H9 (cell line): Measurements from ENCODE around the gene SH2D1B. TPM values are rescaled to one million over a fixed set of nuclear protein-coding genes. Genes with fewer than 3 reads are reported as not detected.

Experiments used
- DNase-seq: peaks from one replicate; pipeline ENCODE4 v3.0.0-alpha.2; 2017
- H2AFZ ChIP-seq: one replicate; pipeline ENCODE4 v1.6.1; 2013; ENCODE audit warnings: mild to moderate bottlenecking, low read length, control low read depth, moderate library complexity
- H2AK5ac ChIP-seq: 2 replicates; pipeline ENCODE4 v1.6.1; 2013; ENCODE audit warnings: low read length, control low read depth, mixed read lengths; ENCODE audit not compliant: insufficient read length
- H2BK120ac ChIP-seq: one replicate; pipeline ENCODE4 v1.6.1; 2013; ENCODE audit warnings: low read depth, mild to moderate bottlenecking, low read length, control low read depth, inconsistent platforms; ENCODE audit not compliant: poor library complexity, severe bottlenecking
- H2BK12ac ChIP-seq: 2 replicates; pipeline ENCODE4 v1.6.1; 2013; ENCODE audit warnings: low read length, control low read depth, mixed read lengths, low read depth; ENCODE audit not compliant: insufficient read length
- H2BK15ac ChIP-seq: 2 replicates; pipeline ENCODE4 v1.6.1; 2013; ENCODE audit warnings: low read depth, low read length, control low read depth
- H2BK20ac ChIP-seq: one replicate; pipeline ENCODE4 v1.6.1; 2013; ENCODE audit warnings: low read depth, mild to moderate bottlenecking, low read length, control low read depth, inconsistent platforms; ENCODE audit not compliant: poor library complexity, severe bottlenecking
- H2BK5ac ChIP-seq: 2 replicates; pipeline ENCODE4 v1.6.1; 2013; ENCODE audit warnings: low read length, control low read depth, mixed read lengths; ENCODE audit not compliant: insufficient read length
- H3K14ac ChIP-seq: 2 replicates; pipeline ENCODE4 v1.6.1; 2013; ENCODE audit warnings: low read length, control low read depth; ENCODE audit not compliant: insufficient read depth
- H3K18ac ChIP-seq: 2 replicates; pipeline ENCODE4 v1.6.1; 2013; ENCODE audit warnings: low read depth, mild to moderate bottlenecking, mixed read lengths, low read length, control low read depth; ENCODE audit not compliant: insufficient read length
- H3K23ac ChIP-seq: 2 replicates; pipeline ENCODE4 v1.6.1; 2013; ENCODE audit warnings: low read length, control low read depth, mixed read lengths, low read depth; ENCODE audit not compliant: insufficient read length
- H3K23me2 ChIP-seq: 2 replicates; pipeline ENCODE4 v1.6.1; 2013; ENCODE audit warnings: low read depth, mild to moderate bottlenecking, mixed read lengths, low read length, control low read depth; ENCODE audit not compliant: insufficient read length, poor library complexity, severe bottlenecking
- H3K27ac ChIP-seq: 2 replicates; pipeline ENCODE4 v1.5.1; 2013; ENCODE audit warnings: low read length, control low read depth, mixed read lengths, low read depth; ENCODE audit not compliant: insufficient read length
- H3K27me3 ChIP-seq: 2 replicates; pipeline ENCODE4 v1.6.1; 2013; ENCODE audit warnings: low read length, control low read depth, inconsistent platforms; ENCODE audit not compliant: insufficient read depth
- H3K4ac ChIP-seq: 2 replicates; pipeline ENCODE4 v1.6.1; 2013; ENCODE audit warnings: low read depth, mild to moderate bottlenecking, control low read depth, inconsistent platforms, low read length, moderate library complexity
- H3K4me1 ChIP-seq: 2 replicates; pipeline ENCODE4 v1.6.1; 2013; ENCODE audit warnings: low read length, control low read depth, inconsistent platforms; ENCODE audit not compliant: insufficient read depth
- H3K4me2 ChIP-seq: 2 replicates; pipeline ENCODE4 v1.6.1; 2013; ENCODE audit warnings: low read length, control low read depth, mixed read lengths; ENCODE audit not compliant: insufficient read length, insufficient read depth
- H3K56ac ChIP-seq: 2 replicates; pipeline ENCODE4 v1.6.1; 2013; ENCODE audit warnings: low read depth, mild to moderate bottlenecking, mixed read lengths, low read length, control low read depth; ENCODE audit not compliant: insufficient read length
- H3K79me1 ChIP-seq: 2 replicates; pipeline ENCODE4 v1.6.1; 2013; ENCODE audit warnings: low read depth, mild to moderate bottlenecking, moderate library complexity, low read length, control low read depth, inconsistent platforms; ENCODE audit not compliant: insufficient read depth, poor library complexity, severe bottlenecking
- H3K79me2 ChIP-seq: 2 replicates; pipeline ENCODE4 v1.6.1; 2013; ENCODE audit warnings: low read length, control low read depth, inconsistent platforms; ENCODE audit not compliant: insufficient read depth
- H3K9ac ChIP-seq: 2 replicates; pipeline ENCODE4 v1.6.1; 2013; ENCODE audit warnings: low read length, control low read depth, mixed read lengths; ENCODE audit not compliant: insufficient read length; ENCODE audit errors: extremely low read depth
- H3K9me3 ChIP-seq: one replicate; pipeline ENCODE4 v1.6.1; 2013; ENCODE audit warnings: low read depth, low read length, inconsistent platforms; ENCODE audit not compliant: control insufficient read depth
- H3T11ph ChIP-seq: one replicate; pipeline ENCODE4 v1.6.1; 2013; ENCODE audit warnings: mild to moderate bottlenecking, low read length, control low read depth, inconsistent platforms
- H4K20me1 ChIP-seq: one replicate; pipeline ENCODE4 v1.6.1; 2013; ENCODE audit not compliant: control insufficient read depth, insufficient read length, insufficient read depth
- H4K5ac ChIP-seq: 2 replicates; pipeline ENCODE4 v1.6.1; 2013; ENCODE audit warnings: low read depth, mild to moderate bottlenecking, mixed read lengths, low read length, control low read depth; ENCODE audit not compliant: insufficient read length
- H4K8ac ChIP-seq: replicated peaks from 2 replicates; pipeline ENCODE4 v1.6.1; 2013; ENCODE audit warnings: low read length, control low read depth, mixed read lengths, low read depth; ENCODE audit not compliant: insufficient read length
- H4K91ac ChIP-seq: 2 replicates; pipeline ENCODE4 v1.6.1; 2013; ENCODE audit warnings: low read depth, mild to moderate bottlenecking, moderate library complexity, mixed read lengths, low read length, control low read depth; ENCODE audit not compliant: insufficient read length
- H3K27ac Mint-ChIP-seq, 3 experiments: 2 replicates in 2 of 3; 3 replicates in 1 of 3; pipeline ENCODE4 v1.8.0; 2020 to 2021; ENCODE audit warnings: mixed read lengths in 3 of 3, mild to moderate bottlenecking in 1 of 3, moderate library complexity in 1 of 3
- H3K27me3 Mint-ChIP-seq: 2 replicates; pipeline ENCODE4 v1.8.0; 2021; ENCODE audit warnings: low read depth, mild to moderate bottlenecking, moderate library complexity, mixed read lengths
- H3K36me3 Mint-ChIP-seq, 3 experiments: 2 replicates in 2 of 3; 3 replicates in 1 of 3; pipeline ENCODE4 v1.8.0; 2020 to 2021; ENCODE audit warnings: low read depth in 3 of 3, mixed read lengths in 3 of 3; ENCODE audit not compliant: insufficient read depth in 1 of 3
- H3K4me1 Mint-ChIP-seq, 2 experiments: 2 replicates each; pipeline ENCODE4 v1.8.0; 2020; ENCODE audit warnings: mixed read lengths in 2 of 2
- H3K4me3 Mint-ChIP-seq, 2 experiments: 2 replicates in 1 of 2; 3 replicates in 1 of 2; pipeline ENCODE4 v1.8.0; 2020 to 2021; ENCODE audit warnings: mild to moderate bottlenecking in 2 of 2, mixed read lengths in 2 of 2, moderate library complexity in 1 of 2
- H3K9me3 Mint-ChIP-seq, 2 experiments: 2 replicates in 1 of 2; 3 replicates in 1 of 2; pipeline ENCODE4 v1.8.0; 2020; ENCODE audit warnings: mild to moderate bottlenecking in 2 of 2, mixed read lengths in 2 of 2, moderate library complexity in 1 of 2
- CTCF ChIP-seq: fragments of 200-600 bp; sonication (generic); conservative IDR thresholded peaks from 3 replicates; pipeline ENCODE4 v1.8.0; 2021; ENCODE audit warnings: antibody characterized with exemption, mild to moderate bottlenecking
- WGBS: extraction: QIAGEN DNeasy Blood & Tissue Kit; methylation state at CpG from one replicate; pipeline ENCODE4 v1.1.7; 2013; ENCODE audit warnings: missing lambda C conversion rate, low lambda C conversion rate, mixed read lengths; ENCODE audit not compliant: insufficient read length; ENCODE audit errors: extremely low coverage; 5-methylcytosine and 5-hydroxymethylcytosine counted together
- total RNA-seq: library from RNA; stranded (reverse); gene quantifications from 2 replicates; pipeline ENCODE4 v1.2.1, GENCODE V29; 2021

The SH2D1B gene
- total RNA-seq, 1 experiment from 2014 or later = not detected

GRCh38 chr1:162384116-162384515, 27.8 kb downstream of the SH2D1B start:
- Histone ChIP-seq H2BK120ac (no peak overlapping the region), H3K27me3 (no peaks in the 10 kb centered on the region), H3K23me2 (no peaks in the 10 kb centered on the region), H2BK20ac (no peak overlapping the region), H2AFZ (no peak overlapping the region), H2AK5ac (no peak overlapping the region), H3K9me3 (no peaks in the 10 kb centered on the region), H3K14ac (no peak overlapping the region), H3K79me2 (no peaks in the 10 kb centered on the region), H3K9ac (no peak overlapping the region), H4K5ac (no peak overlapping the region), H3K23ac (no peak overlapping the region), H3T11ph (no peak overlapping the region), H3K18ac (no peak overlapping the region), H4K91ac (no peak overlapping the region), H2BK15ac (no peak overlapping the region), H3K27ac (no peak overlapping the region), H3K4ac (no peak overlapping the region), H3K4me2 (no peak overlapping the region), H4K20me1 (no peaks in the 10 kb centered on the region), H3K79me1 (no peaks in the 10 kb centered on the region), H2BK5ac (no peak overlapping the region), H4K8ac (no peak overlapping the region), H2BK12ac (no peak overlapping the region), H3K4me1 (no peaks in the 10 kb centered on the region), H3K56ac (no peak overlapping the region)
- H3K4me3 Mint-ChIP-seq = no peak overlapping the region
- no CpG with 5 or more reads among the region's 6 CpGs for WGBS
- no peak for TF ChIP-seq CTCF
- H3K9me3 Mint-ChIP-seq = no peaks in the 10 kb centered on the region
- peak overlapping the region in 2 of 3 experiments; percentile 70 to 88; a peak in 3 of 7 replicates for H3K27ac Mint-ChIP-seq
- H3K36me3 Mint-ChIP-seq = peaks cover 8 to 23% (median 18%) of the 10 kb centered on the region in 3 experiments; a peak in 6 of 7 replicates
- DNase-seq = no peak
- peaks cover 16 to 18% of the 10 kb centered on the region in 2 experiments for H3K4me1 Mint-ChIP-seq
- H3K27me3 Mint-ChIP-seq = no peaks in the 10 kb centered on the region; the same call in none of the 2 replicates
